Adrenal gland (tissue), 12 donors: ENCODE results near the gene SSTR4. TPM values are rescaled to one million over a fixed set of nuclear protein-coding genes. Genes with fewer than 3 reads are reported as not detected.

ENCODE experiments used
- DNase-seq, 7 donors: peaks; one replicate each; pipeline ENCODE4 v3.0.0-alpha.2; 2019 to 2020
- H3K27ac ChIP-seq, 5 donors: fragments of 200-600 bp; sonication (generic) in 4 of 5; 1 replicate in 3 of 5; 2 replicates in 2 of 5; pipeline versions ENCODE4 v1.5.1 to v1.8.0; 2016 to 2020; ENCODE audit warnings: mild to moderate bottlenecking in 1 of 5
- H3K27me3 ChIP-seq: fragments of 200-600 bp; 2 replicates; pipeline ENCODE4 v1.8.0; 2021
- H3K36me3 ChIP-seq, 2 donors: fragments of 200-600 bp; replicated peaks in 1 of 2; 1 replicate in 1 of 2; 2 replicates in 1 of 2; pipeline versions ENCODE4 v1.5.1 to v1.8.0; 2018 to 2022
- H3K4me1 ChIP-seq, 2 donors: fragments of 200-600 bp; replicated peaks in 1 of 2; 1 replicate in 1 of 2; 2 replicates in 1 of 2; pipeline versions ENCODE4 v1.5.1 to v1.8.0; 2018 to 2021
- H3K4me3 ChIP-seq, 4 donors: fragments of 200-600 bp; sonication (generic) in 3 of 4; one replicate each; pipeline ENCODE4 v1.5.1; 2016 to 2018
- H3K9me3 ChIP-seq, 3 donors: fragments of 200-600 bp; sonication (generic) in 1 of 3; replicated peaks in 1 of 3; 1 replicate in 2 of 3; 2 replicates in 1 of 3; pipeline versions ENCODE4 v1.5.1 to v1.8.0; 2016 to 2021
- CTCF ChIP-seq, 6 experiments: fragments of 450-650 bp in 4 of 6; fragments of 200-600 bp in 2 of 6; sonication (generic) in 1 of 6; IDR thresholded peaks; 1 replicate in 5 of 6; 2 replicates in 1 of 6; pipeline versions ENCODE4 v1.5.1 to v1.8.0; 2016 to 2021; ENCODE audit warnings: antibody characterized with exemption in 6 of 6, mild to moderate bottlenecking in 2 of 6, moderate library complexity in 1 of 6
- POLR2A ChIP-seq, 2 donors: fragments of 450-650 bp; IDR thresholded peaks; one replicate each; pipeline ENCODE4 v1.6.1; 2017; ENCODE audit warnings: antibody characterized with exemption in 2 of 2, mild to moderate bottlenecking in 2 of 2, moderate library complexity in 1 of 2
- WGBS, 4 donors: extraction: QIAGEN DNeasy Blood & Tissue Kit in 2 of 4; methylation state at CpG; one replicate each; pipeline versions ENCODE4 v1.1.5 to v1.1.7; 2013 to 2017; 5-methylcytosine and 5-hydroxymethylcytosine counted together
- intact Hi-C, 2 donors: fragments of 100-400 bp; cut with DNase I; formaldehyde crosslinking; loops; one replicate each; pipeline versions ENCODE4 v1.14.1 to v1.15.0; 2022 to 2023
- polyA plus RNA-seq, 3 donors: library from polyadenylated mRNA; stranded (reverse); fragments of 200-250 nt in 2 of 3; fragments of 350-450 nt in 1 of 3; fragmentation: Illumina TruSeq in 1 of 3; extraction: RNeasy Lipid Tissue Mini Kit (QIAGEN cat#74804) in 1 of 3; gene quantifications; one replicate each; pipeline ENCODE4 v1.2.3, GENCODE V29; 2013 to 2014
- total RNA-seq, 9 donors: library from RNA; depleted of rRNA in 4 of 9; stranded (reverse); fragments of >200 nt in 4 of 9; fragments of 120-200 nt in 1 of 9; fragmentation: NEBNext Ultra II Directional in 1 of 9; extraction: Animal tissue kit (Norgen Biotek cat#: 25700) in 1 of 9; gene quantifications; one replicate each; pipeline versions ENCODE4 v1.1.0 to v1.2.4, GENCODE V29; 2013 to 2023
- donor health status: healthy with polysubstance abuse.
- donor health status: Bipolar disorder and iron deficiency.
- donor health status: DM: yes; HTN: yes; CAD: no.
- donor health status: DM: no; HTN: no; CAD: no.
- donor health status: DM: no; HTN: no; CAD: no.
- donor health status: DM: yes; HTN: yes; CAD: no.

SSTR4 gene
- total and polyA plus RNA-seq, 12 donors, result not detected

GRCh38 chr20:22995923-22996322, 39.2 kb upstream of the SSTR4 start:
- intact Hi-C loops, result no loop called here
- DNase-seq, result no peak
- no peaks in the 10 kb centered on the region for H3K9me3 ChIP-seq

GRCh38 chr20:22998476-22998875, 36.6 kb upstream of the SSTR4 start:
- Histone ChIP-seq H3K4me3 (no peak overlapping the region), H3K4me1 (no peaks in the 10 kb centered on the region), H3K27me3 (no peaks in the 10 kb centered on the region), H3K27ac (no peak overlapping the region), H3K9me3 (no peaks in the 10 kb centered on the region), H3K36me3 (no peaks in the 10 kb centered on the region)
- no peak for TF ChIP-seq CTCF (IDR thresholded peaks at IDR 0.05)
- no peak for TF ChIP-seq POLR2A (IDR thresholded peaks at IDR 0.05)
- WGBS, 4 donors, result 61 to 74% (median 72%) methylated on average over 2 of the region's 2 CpGs
- peak in 6 of 7 donors; percentile 30 to 69 (median 64) for DNase-seq
- intact Hi-C loops, result no loop called here

More at GRCh38 chr20:22995923-22996322, 39.2 kb upstream of the SSTR4 start:
- WGBS, 4 donors, result 70 to 83% (median 76%) methylated on average over 1 of the region's 1 CpG
- H3K27me3 ChIP-seq, result no peaks in the 10 kb centered on the region
- no peak overlapping the region for H3K4me3 ChIP-seq
- H3K36me3 ChIP-seq, result no peaks in the 10 kb centered on the region
- H3K4me1 ChIP-seq, result no peaks in the 10 kb centered on the region
- no peak overlapping the region for H3K27ac ChIP-seq
- TF ChIP-seq CTCF (IDR thresholded peaks at IDR 0.05) (no peak), POLR2A (IDR thresholded peaks at IDR 0.05) (no peak)

GRCh38 chr20:22999756-23000155, 35.4 kb upstream of the SSTR4 start:
- no peaks in the 10 kb centered on the region for H3K4me1 ChIP-seq
- intact Hi-C loops, result no loop called here
- no peak overlapping the region for H3K4me3 ChIP-seq
- H3K27ac ChIP-seq, result no peak overlapping the region
- H3K9me3 ChIP-seq, result no peaks in the 10 kb centered on the region
- no peak for DNase-seq
- no peaks in the 10 kb centered on the region for H3K27me3 ChIP-seq
- no peaks in the 10 kb centered on the region for H3K36me3 ChIP-seq
- 80 to 93% (median 88%) methylated on average over 4 of the region's 4 CpGs for WGBS, 4 donors
- TF ChIP-seq CTCF (IDR thresholded peaks at IDR 0.05), result no peak
- TF ChIP-seq POLR2A (IDR thresholded peaks at IDR 0.05), result no peak

- H3K4me1 ChIP-seq, result no peaks in the 10 kb centered on the region
- intact Hi-C loops, result no loop called here
- WGBS, 4 donors, result 80 to 89% (median 82%) methylated on average over 6 of the region's 6 CpGs
Measured at GRCh38 chr20:23000232-23000947, 34.7 kb upstream of the SSTR4 start.

More at GRCh38 chr20:23000232-23000947, 34.7 kb upstream of the SSTR4 start:
- H3K27ac ChIP-seq, result no peak overlapping the region
- H3K4me3 ChIP-seq, result no peak overlapping the region
- TF ChIP-seq CTCF (IDR thresholded peaks at IDR 0.05), result no peak
- no peak for TF ChIP-seq POLR2A (IDR thresholded peaks at IDR 0.05)
- no peak for DNase-seq
- no peaks in the 10 kb centered on the region for H3K27me3 ChIP-seq
- no peaks in the 10 kb centered on the region for H3K9me3 ChIP-seq
- no peaks in the 10 kb centered on the region for H3K36me3 ChIP-seq
